HG03520 (cell line): Measurements from ENCODE around the gene EPG5.
"Not testable (repeated sequence)": the region's sequence is repeated elsewhere in the genome, so short reads cannot be mapped to it uniquely, and the experiment has no call there.

Source experiments
- ATAC-seq: cut with Tn5 transposase; IDR thresholded peaks from one replicate; pipeline ENCODE4 v1.9.1; 2021; ENCODE audit warnings: mild to moderate bottlenecking, moderate library complexity; ENCODE audit not compliant: unreplicated experiment

EPG5 gene

GRCh38 chr18:45967007-45967706 is at the start of gene EPG5:
TSS of gene EPG5 (minus strand) at chr18:45967329. CDS start at chr18:45967239, 90 bp downstream.
- peak; percentile 96 for ATAC-seq

GRCh38 chr18:46013484-46014189 is 46.5 kb upstream of the EPG5 start:
- ATAC-seq = no peak

- no peak for ATAC-seq
Measured at GRCh38 chr18:46010676-46011075, 43.5 kb upstream of the EPG5 start.

DNA sequence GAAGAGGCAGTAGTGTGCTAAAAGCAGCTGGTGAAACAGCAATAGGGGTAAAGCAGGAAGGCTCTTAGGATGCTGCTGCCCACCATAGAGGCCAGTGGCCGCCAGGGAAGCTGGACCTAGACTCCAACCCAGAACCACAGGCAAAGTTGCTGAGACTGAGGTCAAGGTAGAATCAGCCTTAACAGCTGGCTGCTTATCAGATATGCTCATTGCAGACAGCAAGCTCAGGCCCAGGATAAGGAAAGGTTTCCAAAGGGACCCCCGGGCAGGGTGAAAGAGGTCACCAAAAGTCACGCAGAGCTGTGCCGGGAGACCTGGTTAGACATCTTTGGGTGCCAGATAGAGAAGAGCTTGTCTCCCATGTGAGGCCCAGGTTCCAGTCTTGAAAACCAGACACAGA is 42.9 kb upstream of the EPG5 start:
- no peak for ATAC-seq

DNA sequence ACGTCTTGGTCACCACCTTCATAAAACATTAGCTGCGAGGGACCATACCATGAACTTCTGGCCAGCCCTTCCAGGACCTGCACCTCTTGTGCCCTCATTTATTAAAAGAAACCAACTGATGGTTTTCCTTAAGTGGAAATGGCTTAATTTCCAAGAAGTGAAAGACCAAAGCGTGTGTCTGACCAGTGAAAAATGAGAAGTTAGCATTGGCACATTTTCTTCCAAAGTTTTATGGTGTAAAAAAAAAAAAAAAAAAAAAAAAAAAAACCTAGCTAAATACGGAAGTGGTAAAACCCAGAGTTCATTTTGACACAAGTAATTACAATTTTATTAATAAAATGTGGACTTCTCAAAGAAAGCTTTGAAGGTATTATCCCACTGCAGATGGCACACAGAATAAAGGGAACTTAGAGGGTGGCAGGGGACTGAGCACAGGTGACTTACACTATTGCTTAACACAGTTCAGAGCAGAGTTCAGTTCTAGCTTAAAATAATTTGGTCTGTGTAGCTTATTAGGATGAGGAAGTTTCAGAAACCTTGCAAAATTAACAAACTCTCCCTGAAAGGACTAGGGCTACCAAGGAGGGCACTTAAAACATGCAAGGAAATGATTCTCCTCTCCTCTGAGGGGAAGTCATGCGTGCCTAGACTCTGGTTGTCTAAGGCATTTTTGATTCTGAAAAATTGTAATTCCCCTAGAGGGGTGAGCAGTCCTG is 42.2 kb upstream of the EPG5 start:
- ATAC-seq = no peak

DNA sequence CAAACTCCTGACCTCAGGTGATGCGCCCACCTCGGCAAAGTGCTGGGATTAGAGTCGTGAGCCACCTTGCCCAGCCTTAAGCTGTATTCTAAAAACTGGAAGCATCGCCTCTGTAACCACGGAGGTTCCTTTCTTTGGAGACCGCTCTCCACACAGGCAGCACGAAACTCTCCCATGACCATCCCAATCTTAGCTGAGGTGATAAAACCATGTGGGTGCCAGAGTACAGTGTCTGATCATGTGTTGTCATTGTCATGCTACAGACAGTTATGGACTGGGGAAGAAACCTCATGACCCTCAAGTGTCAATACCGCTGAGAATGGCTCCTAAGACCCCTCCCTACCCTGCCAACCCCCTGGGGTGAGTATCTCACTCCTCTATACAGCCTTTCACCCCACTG is 41.4 kb upstream of the EPG5 start:
- ATAC-seq = no peak

DNA sequence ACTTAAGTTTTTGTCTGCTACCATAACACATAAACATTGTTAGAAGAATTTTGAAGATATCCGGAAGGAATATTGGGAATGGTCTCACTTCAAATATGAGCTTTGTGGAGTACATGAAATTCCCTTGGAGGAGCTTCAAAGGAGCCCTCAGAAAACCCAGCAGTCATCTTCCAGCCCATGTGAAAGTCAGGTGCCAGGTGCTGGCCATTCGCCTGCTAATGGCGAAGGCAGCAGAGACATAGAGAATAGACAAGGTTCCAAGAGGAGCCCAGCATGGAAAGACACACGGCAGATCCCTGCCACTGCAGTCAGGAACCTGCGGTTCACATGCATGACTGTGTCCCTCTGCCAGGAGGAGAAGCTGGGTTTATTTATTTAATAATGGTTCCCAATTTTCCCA is 40.0 kb upstream of the EPG5 start:
- ATAC-seq = no peak

DNA sequence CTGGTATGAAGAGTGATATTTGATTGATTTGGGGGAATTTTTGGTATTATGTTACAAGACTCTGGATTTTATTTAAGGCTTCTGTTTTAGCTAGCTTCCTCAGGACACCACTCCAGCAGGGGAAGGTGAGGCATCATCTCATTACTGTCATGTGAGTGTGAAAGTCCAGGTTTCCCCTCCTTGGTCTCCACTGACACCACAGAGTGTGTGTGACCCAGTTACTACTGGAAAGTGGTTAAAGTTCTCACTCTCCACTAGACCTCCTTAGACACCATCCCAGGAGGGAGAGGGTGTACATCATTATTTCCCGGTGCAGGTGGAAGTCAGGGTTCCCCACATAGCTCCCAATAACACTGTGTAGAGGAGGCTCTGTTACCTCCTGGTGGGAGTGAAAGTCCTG is 35.8 kb upstream of the EPG5 start:
- no peak for ATAC-seq

- no peak for ATAC-seq
Measured at GRCh38 chr18:46001892-46002291, 34.8 kb upstream of the EPG5 start.

DNA sequence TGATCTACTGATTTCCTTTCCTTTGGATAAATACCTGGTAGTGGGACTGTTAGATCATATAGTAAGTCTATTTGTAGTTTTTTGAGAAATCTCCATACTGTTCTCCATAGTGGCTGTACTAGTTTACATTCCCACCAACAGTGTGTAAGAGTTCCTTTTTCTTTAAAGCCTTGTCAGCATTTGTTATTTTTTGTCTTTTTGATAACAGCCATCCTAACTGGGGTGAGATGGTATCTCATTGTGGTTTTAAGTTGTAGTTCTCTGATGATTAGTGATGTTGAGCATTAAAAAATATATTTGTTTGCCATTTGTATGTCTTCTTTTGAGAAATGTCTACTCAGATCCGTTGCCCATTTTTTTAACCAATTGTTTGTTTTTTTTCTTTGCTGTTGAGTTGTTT is 33.9 kb upstream of the EPG5 start:
- ATAC-seq = no peak

GRCh38 chr18:45999536-45999935 is 32.4 kb upstream of the EPG5 start:
- ATAC-seq = no peak

GRCh38 chr18:45998244-45998643 is 31.1 kb upstream of the EPG5 start:
- no peak for ATAC-seq

DNA sequence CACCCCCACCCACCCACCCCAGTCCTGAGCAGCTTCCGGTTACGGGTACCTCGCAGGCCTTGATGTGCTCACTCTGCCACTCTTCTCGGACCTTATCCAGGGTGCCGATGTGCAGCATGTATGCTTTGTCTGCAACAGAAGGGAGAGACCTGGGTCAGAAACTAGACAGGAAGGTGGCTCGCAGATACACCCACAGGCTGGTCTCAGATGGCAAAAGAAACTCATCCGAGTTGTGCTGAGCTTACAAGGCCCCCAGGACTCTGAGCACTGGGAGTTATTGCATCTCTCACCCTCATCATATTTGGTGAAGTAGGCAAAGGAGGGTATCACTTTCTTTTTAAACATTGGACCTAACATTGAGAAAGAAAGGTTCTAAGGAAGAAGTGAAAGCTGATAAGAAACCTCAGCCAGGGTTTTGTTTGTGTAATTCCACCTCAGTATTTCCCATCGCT is 30.6 kb upstream of the EPG5 start:
- ATAC-seq = no peak

DNA sequence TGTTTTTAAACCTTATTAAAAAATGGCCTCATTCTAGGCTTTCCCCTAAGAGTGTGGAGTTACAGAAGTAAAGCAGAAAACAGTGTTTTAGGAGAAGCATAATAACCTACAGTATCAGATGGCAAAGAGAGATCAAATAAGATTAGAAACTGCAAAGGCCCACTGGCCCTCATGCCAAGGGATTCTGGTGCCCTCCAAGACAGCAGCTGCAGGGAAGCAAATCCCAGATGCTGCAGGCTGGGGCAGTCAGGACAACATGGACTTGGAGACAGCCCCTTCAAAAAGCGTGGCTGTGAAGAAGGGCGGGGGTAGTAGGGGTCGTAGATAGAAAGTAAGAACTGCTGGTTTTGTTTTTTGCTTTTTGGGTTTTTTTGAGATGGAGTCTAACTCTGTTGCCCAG is 28.3 kb upstream of the EPG5 start:
- no peak for ATAC-seq

DNA sequence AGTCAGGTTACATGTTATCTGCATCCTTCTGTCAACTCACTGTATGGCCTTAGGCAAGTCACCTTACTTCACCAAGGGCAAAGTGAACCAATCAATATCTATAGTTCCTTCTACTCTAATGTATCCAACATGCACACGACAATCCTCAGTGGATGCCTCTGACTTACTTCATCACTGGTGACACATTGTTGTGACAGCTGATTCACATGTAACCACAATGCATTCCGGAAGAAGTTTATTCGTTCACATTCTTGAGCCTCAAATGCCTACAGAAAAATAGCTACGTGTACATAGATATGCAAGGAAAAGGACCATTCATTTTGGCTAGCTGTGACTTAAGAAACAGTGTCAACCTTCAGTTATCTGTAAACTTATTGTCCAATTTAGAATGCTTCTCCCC is 26.3 kb upstream of the EPG5 start:
- ATAC-seq = no peak

DNA sequence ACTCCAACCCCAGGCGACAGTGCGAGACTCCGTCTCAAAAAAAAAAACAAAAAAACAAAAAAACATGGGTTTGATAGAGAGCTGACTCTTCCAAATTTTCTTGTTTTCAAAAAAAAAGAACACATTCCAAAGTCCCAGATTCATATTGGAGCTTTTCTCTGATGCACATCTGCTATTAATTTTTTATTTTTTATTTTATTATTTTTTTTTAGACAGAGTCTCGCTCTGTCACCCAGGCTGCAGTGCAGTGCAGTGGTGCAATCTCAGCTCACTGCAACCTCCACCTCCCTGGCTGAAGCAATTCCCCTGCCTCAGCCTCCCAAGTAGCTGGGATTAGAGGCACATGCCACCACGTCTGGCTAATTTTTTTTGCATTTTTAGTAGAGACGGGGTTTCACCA is 25.4 kb upstream of the EPG5 start:
- ATAC-seq = not testable (repeated sequence)

- no peak for ATAC-seq
Measured at GRCh38 chr18:45991788-45992187, 24.7 kb upstream of the EPG5 start.

GRCh38 chr18:45984546-45985235 is 17.6 kb upstream of the EPG5 start:
- ATAC-seq = no peak

DNA sequence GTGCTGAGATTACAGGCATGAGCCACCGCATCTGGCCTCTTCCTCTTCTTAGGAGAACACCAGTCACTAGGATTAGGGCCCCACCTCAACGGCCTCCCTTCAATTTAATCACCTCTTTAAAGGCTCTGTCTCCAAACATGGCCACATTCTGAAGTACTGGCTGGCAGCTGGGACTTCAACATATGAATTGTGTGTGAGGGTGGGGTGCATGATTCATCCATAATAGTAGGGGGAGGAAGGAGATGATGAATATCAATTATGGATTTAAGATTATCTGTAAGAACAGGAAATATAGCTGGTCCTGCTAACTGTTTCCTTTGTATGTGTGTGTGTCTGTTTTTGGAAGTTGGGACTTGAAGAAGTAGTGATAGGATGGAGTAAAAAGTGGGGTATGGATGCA is 14.7 kb upstream of the EPG5 start:
- no peak for ATAC-seq

DNA sequence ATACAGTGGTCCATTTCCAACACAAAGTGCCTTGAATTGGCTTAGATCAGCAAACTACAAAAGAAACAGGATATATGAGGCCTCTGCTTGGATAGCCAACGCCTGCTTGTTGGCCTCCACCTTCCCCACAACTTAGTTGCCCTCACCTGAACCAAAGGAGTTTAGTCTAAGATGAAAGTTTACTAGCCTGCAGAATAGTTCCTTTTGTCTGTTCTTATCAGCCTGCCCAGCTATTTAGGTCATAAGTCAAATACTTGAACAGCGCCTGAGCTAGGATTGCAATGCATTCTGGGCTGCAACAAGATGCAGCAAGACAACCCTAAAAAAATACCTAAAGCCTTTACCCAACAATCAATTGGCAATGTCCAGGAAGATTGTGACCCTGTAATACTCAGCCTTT is 13.1 kb upstream of the EPG5 start:
- ATAC-seq = no peak

- ATAC-seq = no peak
Measured at GRCh38 chr18:45978084-45978483, 11.0 kb upstream of the EPG5 start.
